ENCODE data around the gene TDRD9. TPM values are rescaled to one million over a fixed set of nuclear protein-coding genes. Genes with fewer than 3 reads are reported as not detected.

Gene TDRD9
- total RNA-seq, 1 donor from 2014 or later: not detected

- H3K27ac Mint-ChIP-seq: no peak overlapping the region
- no peaks in the 10 kb centered on the region for H3K4me1 Mint-ChIP-seq (ENCODE audit: unreplicated experiment)
- no peak for DNase-seq (ENCODE audit: extremely low spot score, unreplicated experiment)
- no peaks in the 10 kb centered on the region for H3K9me3 Mint-ChIP-seq
- peaks cover 22% of the 10 kb centered on the region for H3K27me3 Mint-ChIP-seq
- TF ChIP-seq CTCF (conservative IDR thresholded peaks at IDR 0.05): no peak
- no peak overlapping the region for H3K4me3 Mint-ChIP-seq
- no peaks in the 10 kb centered on the region for H3K36me3 Mint-ChIP-seq
These were observed 158.0 kb downstream of the TDRD9 start for GRCh38 chr14:104086210-104086660.

- Mint-ChIP-seq H3K27ac (no peak overlapping the region), H3K4me3 (no peak overlapping the region), H3K4me1 (ENCODE audit: unreplicated experiment) (no peaks in the 10 kb centered on the region), H3K9me3 (no peaks in the 10 kb centered on the region), H3K36me3 (no peaks in the 10 kb centered on the region), H3K27me3 (peaks cover 22% of the 10 kb centered on the region)
- no peak for TF ChIP-seq CTCF (conservative IDR thresholded peaks at IDR 0.05)
- no peak for DNase-seq (ENCODE audit: extremely low spot score, unreplicated experiment)
These were observed 158.6 kb downstream of the TDRD9 start for GRCh38 chr14:104086661-104087461.

- Mint-ChIP-seq H3K36me3 (no peaks in the 10 kb centered on the region), H3K4me3 (no peak overlapping the region), H3K27me3 (peaks cover 16% of the 10 kb centered on the region), H3K27ac (no peak overlapping the region), H3K9me3 (no peaks in the 10 kb centered on the region), H3K4me1 (ENCODE audit: unreplicated experiment) (no peaks in the 10 kb centered on the region)
- DNase-seq (ENCODE audit: extremely low spot score, unreplicated experiment): no peak
- TF ChIP-seq CTCF (conservative IDR thresholded peaks at IDR 0.05): no peak
These were observed 159.2 kb downstream of the TDRD9 start for GRCh38 chr14:104087505-104087904.

GRCh38 chr14:104087981-104088850 lies 160.0 kb downstream of the TDRD9 start:
- Mint-ChIP-seq H3K27me3 (peaks cover 10% of the 10 kb centered on the region), H3K36me3 (no peaks in the 10 kb centered on the region), H3K4me3 (no peak overlapping the region), H3K4me1 (ENCODE audit: unreplicated experiment) (no peaks in the 10 kb centered on the region), H3K9me3 (no peaks in the 10 kb centered on the region), H3K27ac (no peak overlapping the region)
- TF ChIP-seq CTCF (conservative IDR thresholded peaks at IDR 0.05): no peak
- no peak for DNase-seq (ENCODE audit: extremely low spot score, unreplicated experiment)

- peaks cover 4% of the 10 kb centered on the region for H3K4me1 Mint-ChIP-seq (ENCODE audit: unreplicated experiment)
- DNase-seq (ENCODE audit: extremely low spot score, unreplicated experiment): no peak
These were observed 162.0 kb downstream of the TDRD9 start for GRCh38 chr14:104090071-104090748.

More at GRCh38 chr14:104090071-104090748, 162.0 kb downstream of the TDRD9 start:
- Mint-ChIP-seq H3K27ac (no peak overlapping the region), H3K9me3 (no peaks in the 10 kb centered on the region), H3K36me3 (no peaks in the 10 kb centered on the region), H3K27me3 (no peaks in the 10 kb centered on the region), H3K4me3 (no peak overlapping the region)
- TF ChIP-seq CTCF (conservative IDR thresholded peaks at IDR 0.05): no peak

Measured in type B pancreatic cell (in vitro differentiated cells).